GM21737 (cell line): ENCODE results near the gene FASN.

Experiments
- ATAC-seq: cut with Tn5 transposase; IDR thresholded peaks from one replicate; pipeline ENCODE4 v1.9.1; 2021; ENCODE audit warnings: mild to moderate bottlenecking, moderate library complexity; ENCODE audit not compliant: unreplicated experiment

Gene FASN

GRCh38 chr17:82030470-82031302 is 67.3 kb downstream of the FASN start:
- no peak for ATAC-seq

GRCh38 chr17:82029990-82030469 is 68.0 kb downstream of the FASN start:
- no peak for ATAC-seq

GRCh38 chr17:82029391-82029790 is 68.6 kb downstream of the FASN start:
- ATAC-seq: no peak

- no peak for ATAC-seq
These were observed 69.1 kb downstream of the FASN start for GRCh38 chr17:82028966-82029365.
